ENCODE results near the gene JAZF1. TPM values are rescaled to one million over a fixed set of nuclear protein-coding genes. Genes with fewer than 3 reads are reported as not detected.

Gene JAZF1
- total and polyA plus RNA-seq, 9 of the 15 experiments (the other 6 are each of a cell fraction or from before 2014, with no cell fraction given): 0.04 to 0.64 (median 0.11) TPM; not detected in 3

DNA sequence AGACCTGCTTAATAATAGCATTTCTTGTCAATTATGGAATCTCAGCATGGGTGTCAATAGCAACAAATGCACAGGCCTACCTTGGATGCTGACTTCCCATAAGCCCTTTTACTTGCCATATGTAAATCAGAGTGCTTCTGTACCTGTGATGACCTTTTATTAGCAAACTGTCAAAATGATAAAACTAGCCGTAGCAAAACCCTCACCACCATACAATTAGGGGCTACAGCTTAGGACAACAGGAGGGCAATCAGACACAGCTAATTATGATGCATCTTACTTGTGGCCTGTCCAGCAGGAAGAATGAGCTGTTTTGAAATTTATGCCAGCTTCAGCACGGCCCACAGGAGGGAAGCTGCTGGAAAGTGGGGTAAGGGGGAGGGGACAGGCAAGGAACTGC, 239.1 kb downstream of the JAZF1 start:
- no peaks in the 10 kb centered on the region for H3K9me3 ChIP-seq (replicated peaks; ENCODE audit: control insufficient read depth, insufficient read depth, low read depth, low read length)
- ChIA-PET POLR2A (interaction anchor here (0.5 to 0.6 kb wide), 2 partner anchors 53 to 520 kb away, joined by 3 read pairs; no protein-coding TSS in a partner anchor), CTCF (ENCODE audit: low intra/inter-chr PET ratio) (no interaction called here)
- in situ Hi-C loops (cut with MboI): no loop called here
- H3K4me3 ChIP-seq: no peak overlapping the region
- FAIRE-seq (no peak), DNase-seq (ENCODE audit: extremely low read depth in 1 of 4, low spot score in 3 of 4) (no peak), ATAC-seq (no peak)
- H3K9ac ChIP-seq (ENCODE audit: insufficient read depth in 1 of 2, low read depth in 2 of 2, low read length in 2 of 2): no peak overlapping the region
- H2AFZ ChIP-seq (ENCODE audit: low read depth, low read length): no peak overlapping the region
- H3K27me3 ChIP-seq (ENCODE audit: control insufficient read depth in 2 of 2, insufficient read depth in 2 of 2, low read length in 2 of 2): peaks cover 15 to 46% of the 10 kb centered on the region in 2 experiments; a peak in 4 of 5 replicates
- no peak overlapping the region for H3K27ac ChIP-seq (ENCODE audit: extremely low read depth, low read depth, low read length)
- no peak overlapping the region for H3K4me2 ChIP-seq (ENCODE audit: insufficient read depth, low read length)
- H3K9me1 ChIP-seq (ENCODE audit: control insufficient read depth, insufficient read depth, low read length): no peaks in the 10 kb centered on the region
- 4% methylated on average over 2 of the region's 2 CpGs for WGBS (ENCODE audit: insufficient coverage, low coverage, missing lambda C conversion rate)
- no TSS peak for BruUV-seq (replicated peaks)
- no peaks in the 10 kb centered on the region for H3K4me1 ChIP-seq (replicated peaks in 1 of 2; ENCODE audit: control insufficient read depth in 2 of 2, insufficient read depth in 2 of 2, low read length in 2 of 2)
- intact Hi-C loops (cut with micrococcal nuclease): no loop called here
- no peak for TF ChIP-seq RAD51 (IDR thresholded peaks at IDR 0.05; ENCODE audit: borderline replicate concordance, low read depth)
- TF ChIP-seq MYBL2 (IDR thresholded peaks at IDR 0.05; ENCODE audit: low read depth): no peak
- no peak for TF ChIP-seq MYBL2 (CRISPR knock-in tag; IDR thresholded peaks at IDR 0.05; ENCODE audit: borderline replicate concordance)
- TF ChIP-seq HMG20B (CRISPR knock-in tag; IDR thresholded peaks at IDR 0.05): no peak
- no peak for TF ChIP-seq GABPB1 (CRISPR knock-in tag; IDR thresholded peaks at IDR 0.05)
- TF ChIP-seq, protein P1, sequence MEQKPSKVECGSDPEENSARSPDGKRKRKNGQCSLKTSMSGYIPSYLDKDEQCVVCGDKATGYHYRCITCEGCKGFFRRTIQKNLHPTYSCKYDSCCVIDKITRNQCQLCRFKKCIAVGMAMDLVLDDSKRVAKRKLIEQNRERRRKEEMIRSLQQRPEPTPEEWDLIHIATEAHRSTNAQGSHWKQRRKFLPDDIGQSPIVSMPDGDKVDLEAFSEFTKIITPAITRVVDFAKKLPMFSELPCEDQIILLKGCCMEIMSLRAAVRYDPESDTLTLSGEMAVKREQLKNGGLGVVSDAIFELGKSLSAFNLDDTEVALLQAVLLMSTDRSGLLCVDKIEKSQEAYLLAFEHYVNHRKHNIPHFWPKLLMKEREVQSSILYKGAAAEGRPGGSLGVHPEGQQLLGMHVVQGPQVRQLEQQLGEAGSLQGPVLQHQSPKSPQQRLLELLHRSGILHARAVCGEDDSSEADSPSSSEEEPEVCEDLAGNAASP (IDR thresholded peaks at IDR 0.05): no peak
- TF ChIP-seq PHF20 (IDR thresholded peaks at IDR 0.05; ENCODE audit: partially characterized antibody): no peak
- TF ChIP-seq CBX2 (IDR thresholded peaks at IDR 0.05; ENCODE audit: insufficient read depth, low read length, poor library complexity, severe bottlenecking): no peak
- no peak for TF ChIP-seq ZNF354B (CRISPR knock-in tag; IDR thresholded peaks at IDR 0.05)
- TF ChIP-seq HDAC1 (IDR thresholded peaks at IDR 0.05): no peak
- TF ChIP-seq, protein P2, sequence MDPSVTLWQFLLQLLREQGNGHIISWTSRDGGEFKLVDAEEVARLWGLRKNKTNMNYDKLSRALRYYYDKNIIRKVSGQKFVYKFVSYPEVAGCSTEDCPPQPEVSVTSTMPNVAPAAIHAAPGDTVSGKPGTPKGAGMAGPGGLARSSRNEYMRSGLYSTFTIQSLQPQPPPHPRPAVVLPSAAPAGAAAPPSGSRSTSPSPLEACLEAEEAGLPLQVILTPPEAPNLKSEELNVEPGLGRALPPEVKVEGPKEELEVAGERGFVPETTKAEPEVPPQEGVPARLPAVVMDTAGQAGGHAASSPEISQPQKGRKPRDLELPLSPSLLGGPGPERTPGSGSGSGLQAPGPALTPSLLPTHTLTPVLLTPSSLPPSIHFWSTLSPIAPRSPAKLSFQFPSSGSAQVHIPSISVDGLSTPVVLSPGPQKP (CRISPR knock-in tag; IDR thresholded peaks at IDR 0.05): no peak
- TF ChIP-seq ZBTB7A (IDR thresholded peaks at IDR 0.05; ENCODE audit: borderline replicate concordance, control insufficient read depth, low read depth, low read length): no peak
- no peaks in the 10 kb centered on the region for H4K20me1 ChIP-seq (replicated peaks; ENCODE audit: control insufficient read depth, insufficient read depth, low read length)
- no peaks in the 10 kb centered on the region for H3K79me2 ChIP-seq (ENCODE audit: control insufficient read depth, insufficient read depth, low read length)
- no peaks in the 10 kb centered on the region for H3K36me3 ChIP-seq (ENCODE audit: control insufficient read depth, insufficient read depth, low read length)

All from K562 (cell line).